Bladder microvascular endothelial cell (primary cell): ENCODE measurements around the gene PDLIM4. TPM values are rescaled to one million over a fixed set of nuclear protein-coding genes. Genes with fewer than 3 reads are reported as not detected.

ENCODE experiments used
- total RNA-seq: library from RNA; depleted of rRNA; stranded (reverse); fragments of >200 nt; gene quantifications from 2 replicates; pipeline ENCODE4 v1.2.3, GENCODE V29; 2014

PDLIM4 gene
- 15.7 and 27.6 TPM in 2 replicates for total RNA-seq

GRCh38 chr5:132257131-132258101 is at the start of gene PDLIM4:
PDLIM4 (plus strand) TSS chr5:132257696; CDS start chr5:132257735, 39 bp downstream.

GRCh38 chr5:132227485-132228240 is 29.8 kb upstream of the PDLIM4 start, which contains the start of gene P4HA2:
P4HA2 (minus strand) TSS chr5:132227853; CDS start chr5:132218626, 9,227 bp downstream.

GRCh38 chr5:132293992-132294727 is 36.7 kb downstream of the PDLIM4 start, which contains the start of gene SLC22A4:
SLC22A4 (plus strand) TSS chr5:132294394; CDS start chr5:132294617, 223 bp downstream.

Other genes starting within 250 kb of the PDLIM4 start
- 0.57 TPM in 1 of 2 replicates, not detected in the other for gene ACSL6, start 246.0 kb upstream of the PDLIM4 start, total RNA-seq
- gene IL3, start 197.0 kb upstream of the PDLIM4 start, total RNA-seq: not detected in 2 replicates
- gene CSF2, start 183.9 kb upstream of the PDLIM4 start, total RNA-seq: 0.81 and 1.3 TPM in 2 replicates
- gene P4HA2, start 29.8 kb upstream of the PDLIM4 start, total RNA-seq: 45.5 and 104 TPM in 2 replicates
- gene SLC22A4, start 36.7 kb downstream of the PDLIM4 start, total RNA-seq: 3.5 and 4.7 TPM in 2 replicates
- 4.4 and 5.2 TPM in 2 replicates for gene SLC22A5, start 112.0 kb downstream of the PDLIM4 start, total RNA-seq
- gene IRF1, start 233.1 kb downstream of the PDLIM4 start, total RNA-seq: 17.6 and 49.5 TPM in 2 replicates